GM19438 (cell line): ENCODE results near the gene CPT2.
"Not testable (repeated sequence)": the region's sequence is repeated elsewhere in the genome, so short reads cannot be mapped to it uniquely, and the experiment has no call there.

Experiments used
- ATAC-seq: cut with Tn5 transposase; IDR thresholded peaks from one replicate; pipeline ENCODE4 v1.9.1; 2021; ENCODE audit warnings: low read depth; ENCODE audit not compliant: unreplicated experiment

CPT2 gene

GRCh38 chr1:53182111-53182593, 14.5 kb upstream of the CPT2 start:
- no peak for ATAC-seq

- no peak for ATAC-seq
These were observed 13.9 kb upstream of the CPT2 start for GRCh38 chr1:53182716-53183094.

GRCh38 chr1:53183095-53183990, 13.3 kb upstream of the CPT2 start:
- ATAC-seq: no peak

- ATAC-seq: not testable (repeated sequence)
These were observed 10.7 kb upstream of the CPT2 start for GRCh38 chr1:53185955-53186297.

GRCh38 chr1:53186533-53186932, 10.1 kb upstream of the CPT2 start:
- no peak for ATAC-seq

- ATAC-seq: no peak
These were observed 9.2 kb upstream of the CPT2 start for GRCh38 chr1:53187401-53187800.

- no peak for ATAC-seq
These were observed 8.5 kb upstream of the CPT2 start for GRCh38 chr1:53188099-53188498.

GRCh38 chr1:53189061-53189460, 7.6 kb upstream of the CPT2 start:
- no peak for ATAC-seq

- no peak for ATAC-seq
These were observed 6.4 kb upstream of the CPT2 start for GRCh38 chr1:53190210-53190611.

GRCh38 chr1:53195246-53196016, 1.2 kb upstream of the CPT2 start:
- no peak for ATAC-seq

GRCh38 chr1:53196017-53196484, 573 bp upstream of the CPT2 start:
- ATAC-seq: peak; percentile 4

GRCh38 chr1:53197291-53198200, 922 bp downstream of the CPT2 start:
- ATAC-seq: no peak

GRCh38 chr1:53198241-53198651, 1.6 kb downstream of the CPT2 start:
- no peak for ATAC-seq

- no peak for ATAC-seq
These were observed 6.8 kb downstream of the CPT2 start for GRCh38 chr1:53203466-53203865.

GRCh38 chr1:53205496-53205895, 8.9 kb downstream of the CPT2 start:
- ATAC-seq: not testable (repeated sequence)

GRCh38 chr1:53206083-53206685, 9.6 kb downstream of the CPT2 start:
- not testable (repeated sequence) for ATAC-seq

- ATAC-seq: no peak
These were observed 10.2 kb downstream of the CPT2 start for GRCh38 chr1:53206735-53207379.

- no peak for ATAC-seq
These were observed 11.1 kb downstream of the CPT2 start for GRCh38 chr1:53207726-53208125.

GRCh38 chr1:53210352-53210751, 13.7 kb downstream of the CPT2 start:
- no peak for ATAC-seq

- no peak for ATAC-seq
These were observed 14.3 kb downstream of the CPT2 start for GRCh38 chr1:53210954-53211353.
